ENCODE measurements around the gene EXOC7. TPM values are rescaled to one million over a fixed set of nuclear protein-coding genes. Genes with fewer than 3 reads are reported as not detected.

The EXOC7 gene
- total RNA-seq (2012; rRNA removed) (98.9 and 118 TPM in 2 replicates), polyA plus RNA-seq (2012; rRNA removed) (85.9 and 89.5 TPM in 2 replicates), Bru-seq, nascent RNA (percentile 74 among the genes with signal in this experiment), BruChase-seq, experiment 1, labeled RNA remaining after a 6-hour chase (percentile 87 among the genes with signal in this experiment), BruChase-seq, experiment 2, labeled RNA remaining after a 2-hour chase (percentile 82 among the genes with signal in this experiment)
- polyA plus RNA-seq (2012; cell fraction: cytosol; rRNA removed), result 35.6 and 57.4 TPM in 2 replicates
- 192 and 276 TPM in 2 replicates for polyA plus RNA-seq (2012; cell fraction: nucleus; rRNA removed; ENCODE audit: low replicate concordance)
- long read RNA-seq, full-length matches to known transcripts, result 50 of 380 reads
- long read RNA-seq, partial matches to known transcripts, result 13 of 380 reads
- long read RNA-seq, other reads (novel, unspliced or antisense), result 317 of 380 reads

GRCh38 chr17:76103274-76104139 is at the start of gene EXOC7:
TSS of gene EXOC7 (minus strand) at chr17:76103787. CDS start at chr17:76103692, 95 bp downstream.
- H2BK15ac ChIP-seq (ENCODE audit: low read depth, low read length), result peak within 1 kb of the TSS; percentile 43; the same call in 1 of the 3 replicates
- H2BK20ac ChIP-seq (ENCODE audit: low read depth, low read length), result 0 out of 2 replicates have a peak within 1 kb of the TSS, but pooled peaks have one; percentile 17
- peak; percentile 93 for ATAC-seq (ENCODE audit: low read depth)
- no TSS peak for BruUV-seq (replicated peaks)
- H4K20me1 ChIP-seq (ENCODE audit: insufficient read depth, low read length), result peaks cover 5% of the 10 kb centered on the region; the same call in 1 of the 2 replicates
- H3K23ac ChIP-seq (ENCODE audit: low read depth, low read length), result peak within 1 kb of the TSS; percentile 100
- ChIA-PET CTCF (interaction anchor here (0.6 to 1.0 kb wide), 2 partner anchors 18 to 176 kb away, joined by 3 read pairs; no protein-coding TSS in a partner anchor), POLR2A (ENCODE audit: unreplicated experiment) (interaction anchor here (0.6 kb wide), 2 partner anchors 8 to 324 kb away, joined by 3 to 4 read pairs; no protein-coding TSS in a partner anchor)
- H3K4me1 ChIP-seq (ENCODE audit: control insufficient read depth, insufficient read depth, low read length), result peaks cover 8% of the 10 kb centered on the region; the same call in 1 of the 2 replicates
- peak within 1 kb of the TSS; percentile 97 for H4K91ac ChIP-seq (ENCODE audit: insufficient read depth, low read depth, low read length)
- H2BK5ac ChIP-seq (ENCODE audit: low read depth, low read length, poor library complexity, severe bottlenecking), result peak within 1 kb of the TSS; percentile 92
- peaks cover 16 to 34% of the 10 kb centered on the region in 2 experiments for H3K79me1 ChIP-seq (ENCODE audit: low read depth in 1 of 2, low read length in 2 of 2)
- peaks cover 10% of the 10 kb centered on the region for H3K9me1 ChIP-seq (ENCODE audit: insufficient read depth, low read length)
- H4K5ac ChIP-seq (ENCODE audit: low read depth, low read length), result peak within 1 kb of the TSS; percentile 99
- no peaks in the 10 kb centered on the region for H3K27me3 ChIP-seq (ENCODE audit: control insufficient read depth, insufficient read depth, low read length)
- H2BK120ac ChIP-seq (ENCODE audit: low read depth, low read length), result peak within 1 kb of the TSS; percentile 72
- H4K8ac ChIP-seq (ENCODE audit: low read depth in 2 of 2, low read length in 2 of 2), result peak within 1 kb of the TSS; percentile 98 to 100
- peak within 1 kb of the TSS; percentile 98 for H3K4ac ChIP-seq (ENCODE audit: low read depth, low read length)
- peak within 1 kb of the TSS; percentile 91 for H2AK5ac ChIP-seq (ENCODE audit: low read depth, low read length)
- H3K18ac ChIP-seq (ENCODE audit: low read depth, low read length), result peak within 1 kb of the TSS; percentile 89
- in situ Hi-C loops (cut with MboI; ENCODE audit: low sequenced_read_pairs), result no loop called here
- WGBS, 2 experiments (ENCODE audit: extremely low coverage in 2 of 2, insufficient read length in 1 of 2), result 7% methylated on average over 31 of the region's 55 CpGs; no CpG with 5 or more reads in 1 of the 2 experiments
- H3K14ac ChIP-seq (replicated peaks; ENCODE audit: low read depth, low read length), result peak within 1 kb of the TSS; percentile 100
- H3K4me3 ChIP-seq (ENCODE audit: insufficient read depth, low read depth, low read length), result peak within 1 kb of the TSS; percentile 78
- intact Hi-C loops (cut with micrococcal nuclease), result no loop called here
- H3K9ac ChIP-seq (ENCODE audit: low read depth, low read length), result peak within 1 kb of the TSS; percentile 85
- H3K27ac ChIP-seq (ENCODE audit: insufficient read depth, low read length), result peak within 1 kb of the TSS; percentile 90
- peak within 1 kb of the TSS; percentile 95 for H3K4me2 ChIP-seq (ENCODE audit: low read depth, low read length)
- H3K36me3 ChIP-seq (ENCODE audit: control insufficient read depth, insufficient read depth, low read length), result peaks cover 11% of the 10 kb centered on the region
- H3K56ac ChIP-seq (ENCODE audit: extremely low read depth, insufficient read depth, low read length), result peak within 1 kb of the TSS; percentile 84
- no peaks in the 10 kb centered on the region for H3K9me3 ChIP-seq (ENCODE audit: control insufficient read depth, insufficient read depth, low read length)
- dilution Hi-C loops (cut with HindIII; ENCODE audit: low sequenced_read_pairs, unreplicated experiment), result no loop called here
- H2AFZ ChIP-seq (replicated peaks; ENCODE audit: low read length, poor library complexity), result peak within 1 kb of the TSS; percentile 98
- H2AK9ac ChIP-seq (replicated peaks; ENCODE audit: low read depth, low read length, poor library complexity), result peak within 1 kb of the TSS; percentile 96
- peak; percentile 88 for DNase-seq
- no peak for TF ChIP-seq MAFK (IDR thresholded peaks at IDR 0.05; ENCODE audit: low read depth, low read length)
- no peak for TF ChIP-seq ELK1 (IDR thresholded peaks at IDR 0.05; ENCODE audit: borderline replicate concordance, low read depth, low read length)
- no peak for TF ChIP-seq RFX5 (IDR thresholded peaks at IDR 0.05; ENCODE audit: low read depth, low read length)
- TF ChIP-seq SMC3 (IDR thresholded peaks at IDR 0.05; ENCODE audit: low read depth, low read length), result no peak; the same call in 1 of the 2 replicates
- TF ChIP-seq CEBPB (IDR thresholded peaks at IDR 0.05; ENCODE audit: low read depth, low read length), result no peak
- no peak for TF ChIP-seq MAZ (IDR thresholded peaks at IDR 0.05; ENCODE audit: borderline replicate concordance, low read depth, low read length)
- TF ChIP-seq MXI1 (IDR thresholded peaks at IDR 0.05; ENCODE audit: borderline replicate concordance, low read depth, low read length), result 0 out of 2 replicates have a peak, but pooled peaks have one; percentile 17
- no peak for TF ChIP-seq USF2 (IDR thresholded peaks at IDR 0.05; ENCODE audit: low read depth, low read length)
- TF ChIP-seq NFE2L2 (IDR thresholded peaks at IDR 0.05; ENCODE audit: low read depth, low read length), result no peak
- no peak for TF ChIP-seq CTCF (conservative IDR thresholded peaks at IDR 0.05; ENCODE audit: low read depth, low read length)

Data from IMR-90 (cell line).